SU-DHL-6 (cell line): ENCODE data around the gene CEP70.

Experiments
- CTCF ChIP-seq: fragments of 200-600 bp; sonication (generic); IDR thresholded peaks from one replicate; pipeline ENCODE4 v1.5.1; 2017; ENCODE audit warnings: antibody characterized with exemption, mild to moderate bottlenecking, low read length, moderate library complexity; ENCODE audit not compliant: insufficient read depth, poor library complexity, severe bottlenecking
- EZH2phosphoT487 ChIP-seq: fragments of 200-600 bp; sonication (generic), shearing (Covaris generic); conservative IDR thresholded peaks from 2 replicates; pipeline ENCODE4 v1.6.1; 2018; ENCODE audit warnings: mild to moderate bottlenecking, antibody characterized with exemption, low read length, moderate library complexity, mixed read lengths

DNA sequence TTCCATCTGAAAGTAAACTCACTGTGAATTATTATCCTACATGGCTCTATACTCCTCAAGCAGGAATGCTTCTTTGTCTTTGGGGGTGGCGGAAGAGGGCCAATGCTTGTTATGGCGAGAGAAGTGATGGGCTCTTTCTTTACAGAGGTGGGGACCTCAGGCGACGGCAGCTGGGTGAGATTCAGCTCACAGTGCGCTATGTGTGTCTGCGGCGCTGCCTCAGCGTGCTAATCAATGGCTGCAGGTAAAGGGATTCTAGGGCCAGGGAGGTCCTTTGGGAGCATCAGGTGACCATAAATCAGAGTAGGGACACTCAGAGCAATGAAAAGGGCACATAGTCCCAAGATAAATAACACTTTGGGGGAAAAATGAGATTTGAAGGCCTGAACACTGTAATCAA lies 120.7 kb downstream of the CEP70 start:
- TF ChIP-seq CTCF, result no peak
- no peak for TF ChIP-seq EZH2phosphoT487
